ENCODE data around the gene CHSY1.

DNA sequence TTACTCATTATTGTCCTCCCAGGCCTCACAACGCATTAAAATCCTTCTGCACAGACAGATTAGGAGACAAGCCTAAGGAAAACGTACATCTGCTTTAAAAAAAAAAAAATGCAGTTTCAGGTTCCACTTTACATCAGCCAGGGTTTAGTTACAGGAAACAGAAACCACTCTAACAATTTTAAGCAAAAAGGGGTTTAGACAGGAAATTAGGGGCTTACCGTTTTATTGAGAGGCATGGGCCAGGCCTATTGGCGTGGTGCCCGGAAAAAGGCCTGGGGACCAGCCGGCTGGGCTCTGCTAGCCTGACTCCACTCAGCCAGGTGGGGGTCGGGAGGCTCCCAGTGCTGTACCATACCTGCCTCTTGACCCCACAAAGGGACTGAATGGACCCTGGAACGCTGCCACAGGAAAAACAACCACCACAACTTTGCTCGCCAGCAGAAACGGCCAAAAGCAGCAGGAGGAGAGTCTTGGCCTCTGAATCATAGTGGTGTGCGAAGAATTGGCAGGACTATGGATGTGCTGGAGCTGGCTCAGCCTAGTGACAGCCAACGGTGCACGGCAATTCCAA lies 124.3 kb downstream of the CHSY1 start:
- TF ChIP-seq GATA2 (IDR thresholded peaks at IDR 0.05; ENCODE audit: low read depth, low read length), result 0 out of 2 replicates have a peak, but pooled peaks have one; percentile 25
- no peak for TF ChIP-seq GATA3 (IDR thresholded peaks at IDR 0.05; ENCODE audit: low read depth, low read length)

Measured in SH-SY5Y (cell line).